SK-N-MC (cell line): ENCODE measurements around the gene OBSCN.

Experiments used
- EZH2 ChIP-seq: fragments of 200-600 bp; sonication (generic); IDR thresholded peaks from one replicate; pipeline ENCODE4 v1.6.1; 2017; ENCODE audit warnings: antibody characterized with exemption
- FOXP2 ChIP-seq: optimal IDR thresholded peaks from 2 replicates; pipeline ENCODE3; 2011; ENCODE audit warnings: mild to moderate bottlenecking, moderate library complexity; ENCODE audit not compliant: insufficient read depth; ENCODE audit errors: extremely low read length, control extremely low read depth
- POLR2AphosphoS5 ChIP-seq: IDR thresholded peaks from 2 replicates; pipeline ENCODE4 v1.6.1; 2012; ENCODE audit warnings: mild to moderate bottlenecking, low read depth, low read length, borderline replicate concordance

GRCh38 chr1:228335406-228336307, 127.8 kb downstream of the OBSCN start:
- TF ChIP-seq EZH2 (no peak), FOXP2 (no peak), POLR2AphosphoS5 (no peak)
